SK-N-MC (cell line): ENCODE results near the gene CSF3.

ENCODE experiments used
- DNase-seq: peaks from one replicate; pipeline ENCODE4 v3.0.0-alpha.2; 2011; ENCODE audit warnings: low read depth, low spot score
- H3K27ac ChIP-seq: fragments of 200-600 bp; sonication (generic); 2 replicates; pipeline ENCODE4 v1.5.1; 2016; ENCODE audit warnings: mixed run types
- H3K36me3 ChIP-seq: fragments of 200-600 bp; sonication (generic); 2 replicates; pipeline ENCODE4 v1.6.1; 2017; ENCODE audit warnings: antibody characterized with exemption, low read length, mixed read lengths; ENCODE audit not compliant: insufficient read depth
- H3K4me3 ChIP-seq: fragments of 200-600 bp; sonication (generic); 2 replicates; pipeline ENCODE4 v1.5.1; 2016
- H3K9ac ChIP-seq: fragments of 200-600 bp; sonication (generic); 2 replicates; pipeline ENCODE4 v1.8.0; 2017; ENCODE audit warnings: mixed run types, mixed read lengths; ENCODE audit not compliant: insufficient read length
- H3K9me3 ChIP-seq: fragments of 200-600 bp; sonication (generic); 2 replicates; pipeline ENCODE4 v1.6.1; 2017; ENCODE audit warnings: low read depth, mild to moderate bottlenecking, antibody characterized with exemption, low read length, moderate library complexity, mixed read lengths
- EZH2 ChIP-seq: fragments of 200-600 bp; sonication (generic); IDR thresholded peaks from one replicate; pipeline ENCODE4 v1.6.1; 2017; ENCODE audit warnings: antibody characterized with exemption
- FOXP2 ChIP-seq: optimal IDR thresholded peaks from 2 replicates; pipeline ENCODE3; 2011; ENCODE audit warnings: mild to moderate bottlenecking, moderate library complexity; ENCODE audit not compliant: insufficient read depth; ENCODE audit errors: extremely low read length, control extremely low read depth
- POLR2AphosphoS5 ChIP-seq: IDR thresholded peaks from 2 replicates; pipeline ENCODE4 v1.6.1; 2012; ENCODE audit warnings: mild to moderate bottlenecking, low read depth, low read length, borderline replicate concordance

The CSF3 gene

DNA sequence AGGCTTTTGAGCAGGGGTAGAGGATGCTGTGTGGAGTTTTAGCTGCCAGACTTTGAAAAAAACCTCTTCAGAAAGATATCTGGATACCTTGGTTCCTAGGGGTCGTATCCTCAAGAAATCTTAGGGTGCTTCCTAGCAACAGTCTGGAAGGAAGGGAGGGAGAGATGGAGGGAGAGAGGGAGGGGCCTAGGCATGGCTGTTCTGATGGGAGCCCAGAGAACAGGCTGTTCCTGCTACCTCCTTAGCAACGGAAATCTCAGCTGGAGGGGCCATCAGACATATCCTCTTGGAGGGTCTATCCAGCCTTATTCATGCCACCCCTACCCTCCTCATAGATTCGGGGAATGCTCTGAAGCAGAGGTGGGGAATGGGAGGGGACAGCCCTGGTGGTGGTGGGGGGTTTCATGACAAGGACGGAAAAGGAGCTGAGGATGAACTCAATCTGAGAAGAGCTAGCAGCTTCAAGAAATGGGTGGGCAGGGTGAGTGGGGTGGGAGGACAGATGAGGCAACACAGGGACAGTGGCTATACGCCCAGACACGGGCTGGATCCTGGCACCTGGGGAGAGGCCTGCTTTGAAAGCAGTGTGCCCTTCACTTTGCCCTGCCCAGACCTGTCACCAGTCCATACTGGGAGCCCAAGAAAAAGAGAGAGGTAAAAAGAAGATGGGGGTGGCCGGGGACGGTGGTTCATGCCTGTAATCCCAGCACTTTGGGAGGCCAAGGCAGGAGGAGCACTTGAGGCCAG is 44.7 kb downstream of the CSF3 start:
- H3K9ac ChIP-seq: no peak overlapping the region
- no peak for DNase-seq
- no peaks in the 10 kb centered on the region for H3K36me3 ChIP-seq
- H3K4me3 ChIP-seq: no peak overlapping the region
- TF ChIP-seq FOXP2 (no peak), POLR2AphosphoS5 (no peak), EZH2 (no peak)
- H3K27ac ChIP-seq: no peak overlapping the region
- no peaks in the 10 kb centered on the region for H3K9me3 ChIP-seq

DNA sequence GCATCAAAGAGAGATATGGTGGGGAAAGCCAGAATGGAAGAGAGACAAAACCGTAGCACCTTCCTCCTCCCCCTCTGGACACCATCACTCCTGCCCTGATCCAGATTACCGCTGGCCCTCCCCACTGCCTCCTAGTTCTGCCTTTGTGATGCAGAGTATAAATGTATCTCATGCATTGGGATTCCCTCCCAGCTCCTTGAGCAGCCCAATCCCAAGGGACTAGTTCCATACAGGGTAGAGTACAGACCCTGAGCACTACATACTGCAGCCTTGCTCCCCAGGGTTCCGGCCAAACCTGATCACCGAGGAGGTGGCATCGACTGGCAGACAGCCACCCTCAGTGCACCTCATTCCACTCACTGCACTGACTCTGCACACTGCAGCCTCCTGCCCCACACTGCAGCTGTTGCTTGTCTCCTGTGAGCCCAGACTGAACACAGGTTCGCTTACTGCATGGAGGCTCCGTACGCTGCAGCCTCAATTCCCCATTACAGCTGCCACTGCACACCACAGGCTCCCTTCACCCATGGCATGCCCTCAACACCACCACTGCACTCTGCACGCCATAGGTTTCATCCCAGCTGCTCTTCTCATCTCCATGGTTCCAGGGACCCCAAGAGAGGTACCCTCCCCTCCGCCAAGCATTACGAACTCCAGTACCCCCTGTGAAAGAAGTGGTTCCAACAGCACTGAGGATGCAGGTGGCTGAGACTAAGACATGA is 45.8 kb downstream of the CSF3 start:
- TF ChIP-seq EZH2 (no peak), FOXP2 (no peak), POLR2AphosphoS5 (no peak)
- Histone ChIP-seq H3K9me3 (no peaks in the 10 kb centered on the region), H3K4me3 (no peak overlapping the region), H3K9ac (no peak overlapping the region), H3K36me3 (no peaks in the 10 kb centered on the region), H3K27ac (no peak overlapping the region)
- no peak for DNase-seq

DNA sequence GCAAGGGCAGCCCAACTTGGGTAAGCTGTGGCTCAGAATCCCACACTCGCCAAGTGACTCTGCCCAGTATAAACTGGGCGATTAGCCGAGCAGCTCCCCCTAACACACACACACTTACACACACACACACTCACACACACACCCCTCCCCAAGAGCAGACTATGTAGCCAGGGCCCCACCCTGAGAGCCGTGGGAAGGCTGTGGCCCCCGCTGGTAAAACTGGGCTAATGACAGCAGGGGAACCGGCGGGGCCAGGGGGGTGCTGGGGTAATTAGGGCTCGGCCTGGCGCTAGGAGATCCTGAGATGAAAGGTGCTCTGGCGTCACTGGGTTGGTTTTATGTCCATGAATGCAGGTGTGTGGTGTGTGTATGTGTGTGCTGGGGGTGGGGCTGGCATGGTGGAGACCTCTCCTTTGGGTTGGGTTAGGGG is 46.4 kb downstream of the CSF3 start:
- TF ChIP-seq POLR2AphosphoS5 (no peak), FOXP2 (no peak), EZH2 (no peak)
- no peak overlapping the region for H3K4me3 ChIP-seq
- DNase-seq: no peak
- no peak overlapping the region for H3K27ac ChIP-seq
- H3K9me3 ChIP-seq: no peaks in the 10 kb centered on the region
- no peaks in the 10 kb centered on the region for H3K36me3 ChIP-seq
- no peak overlapping the region for H3K9ac ChIP-seq

DNA sequence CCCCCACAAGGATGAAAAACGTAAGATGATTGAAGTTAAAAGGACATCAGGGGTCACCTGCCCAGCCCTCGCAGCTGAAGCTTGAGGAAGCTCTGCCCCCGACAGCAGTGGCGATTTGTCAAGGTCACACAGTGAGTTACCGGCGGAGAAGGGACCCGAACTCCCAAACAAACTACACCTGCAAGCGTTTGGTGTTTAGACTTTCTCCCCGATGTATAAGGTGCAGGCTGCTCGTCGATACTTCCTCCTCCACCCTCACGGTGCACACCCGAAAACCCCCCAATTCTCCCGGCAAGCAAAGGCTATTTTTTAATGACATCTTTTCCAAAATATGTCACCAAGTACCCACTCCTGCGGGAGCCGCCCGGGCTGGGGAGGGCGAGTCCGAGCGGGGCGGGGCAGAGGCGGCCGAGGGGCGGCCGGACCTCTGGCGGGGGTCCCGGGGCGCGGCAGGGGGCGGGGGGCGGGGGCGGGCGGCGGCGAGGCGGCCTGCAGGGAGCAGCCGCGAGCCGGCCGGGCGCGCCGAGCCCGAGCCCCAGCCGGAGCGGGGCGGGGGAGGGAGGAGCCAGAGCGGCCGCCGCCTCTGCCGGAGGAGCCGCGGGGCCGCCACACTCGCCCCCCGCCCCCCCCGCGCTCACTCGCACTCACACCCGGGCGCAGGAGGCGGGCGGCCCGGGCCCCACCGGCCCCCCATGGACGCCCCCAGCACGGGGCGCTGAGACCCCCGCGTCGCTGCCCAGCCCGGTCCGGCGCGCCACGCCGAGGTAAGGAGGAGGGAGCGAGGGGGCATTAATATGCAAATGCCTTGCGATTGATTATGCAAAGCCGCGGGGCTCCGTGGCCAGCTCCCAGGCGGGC is 47.3 kb downstream of the CSF3 start, which contains the start of gene THRA:
Gene THRA, plus strand, starts transcription at position 637 of the 858 bp plus-strand sequence. CDS start 11,524 bp downstream, outside the sequence.
- Histone ChIP-seq H3K9ac (peak within 1 kb of the TSS; percentile 81), H3K4me3 (peak within 1 kb of the TSS; percentile 92), H3K36me3 (no peaks in the 10 kb centered on the region), H3K27ac (peak within 1 kb of the TSS; percentile 50; the same call in 1 of the 2 replicates), H3K9me3 (no peaks in the 10 kb centered on the region)
- no peak for TF ChIP-seq FOXP2
- TF ChIP-seq POLR2AphosphoS5: no peak
- TF ChIP-seq EZH2: no peak
- no peak for DNase-seq

DNA sequence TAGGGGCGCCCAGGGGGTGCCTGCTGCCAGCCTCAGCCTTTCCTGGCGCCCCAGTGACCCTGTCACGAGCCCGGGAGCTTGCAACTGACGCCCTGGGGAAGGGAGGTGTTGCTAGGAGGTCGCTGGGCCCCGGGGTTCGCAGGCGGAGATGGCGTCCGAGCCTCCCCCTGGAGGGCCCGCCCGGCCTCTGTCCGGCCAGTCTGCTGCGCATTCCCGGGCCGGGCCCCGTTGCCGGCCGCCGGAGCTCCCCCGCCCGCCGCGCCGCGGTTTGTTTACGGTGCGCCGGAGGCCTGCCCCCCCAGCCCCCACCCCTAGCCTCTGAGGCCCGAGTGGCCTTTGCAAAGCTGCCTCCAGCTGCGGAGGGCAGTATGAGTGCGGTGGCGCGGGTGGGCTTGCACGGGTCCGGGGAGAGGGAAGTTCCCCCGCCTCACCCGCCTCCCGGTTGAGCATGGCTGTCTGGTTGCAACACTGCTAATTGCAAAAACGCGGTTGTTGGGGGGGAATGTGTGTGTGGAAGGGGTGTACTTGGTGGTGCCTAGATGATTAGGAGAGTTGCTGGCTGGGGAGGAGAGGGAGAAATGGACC is 48.0 kb downstream of the CSF3 start:
- peak overlapping the region; percentile 81 for H3K9ac ChIP-seq
- DNase-seq: no peak
- no peaks in the 10 kb centered on the region for H3K36me3 ChIP-seq
- TF ChIP-seq EZH2 (no peak), FOXP2 (no peak), POLR2AphosphoS5 (no peak)
- peak overlapping the region; percentile 92 for H3K4me3 ChIP-seq
- H3K9me3 ChIP-seq: no peaks in the 10 kb centered on the region
- peak overlapping the region; percentile 50; the same call in 1 of the 2 replicates for H3K27ac ChIP-seq

DNA sequence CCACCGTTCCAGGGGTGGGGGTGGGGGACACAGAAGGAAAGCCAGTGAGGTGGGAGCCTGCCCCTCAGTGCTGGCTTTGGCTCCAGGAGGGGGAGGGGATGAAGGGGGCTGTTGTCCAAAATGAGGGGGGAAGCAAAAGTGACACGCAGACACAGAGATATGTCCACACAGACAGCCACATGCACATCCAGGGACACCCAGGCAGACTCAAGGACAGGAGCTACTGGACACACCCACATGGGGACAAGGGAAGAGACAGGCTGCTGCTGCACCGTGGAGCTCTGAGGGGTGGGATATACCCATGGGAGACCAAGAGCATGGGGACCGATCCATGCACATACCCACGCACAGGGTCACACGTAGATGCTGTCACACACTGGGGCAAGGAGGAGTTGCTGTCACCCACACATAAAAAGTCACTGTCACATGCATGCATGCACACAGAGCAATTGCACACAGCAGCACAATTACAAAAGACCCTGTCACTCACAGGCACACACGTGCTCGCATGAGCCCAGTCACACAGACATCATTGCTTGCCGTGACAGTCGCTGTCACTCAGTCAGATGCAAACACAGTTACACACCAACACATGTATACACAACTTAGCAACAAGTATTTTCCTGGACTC is 48.8 kb downstream of the CSF3 start:
- H3K9me3 ChIP-seq: no peaks in the 10 kb centered on the region
- H3K9ac ChIP-seq: peak overlapping the region; percentile 81
- H3K4me3 ChIP-seq: peak overlapping the region; percentile 92
- no peak for DNase-seq
- H3K36me3 ChIP-seq: no peaks in the 10 kb centered on the region
- H3K27ac ChIP-seq: 0 out of 2 replicates have a peak overlapping the region, but pooled peaks have one; percentile 25
- TF ChIP-seq POLR2AphosphoS5 (no peak), FOXP2 (no peak), EZH2 (no peak)
